GM23338 (cell line): ENCODE data around the gene FASN. TPM values are rescaled to one million over a fixed set of nuclear protein-coding genes. Genes with fewer than 3 reads are reported as not detected.

Source experiments
- ATAC-seq: fragments of 200-7000 bp; cut with Tn5 transposase; 3 replicates; pipeline ENCODE4 v1.9.1; 2020
- DNase-seq: peaks from one replicate; pipeline ENCODE4 v3.0.0-alpha.2; 2015; ENCODE audit warnings: low spot score
- H2AFZ ChIP-seq: fragments of 200-600 bp; sonication (generic); 2 replicates; pipeline ENCODE4 v1.8.0; 2016; ENCODE audit warnings: antibody characterized with exemption, mild to moderate bottlenecking, moderate library complexity
- H3F3A ChIP-seq: fragments of 200-600 bp; sonication (generic); replicated peaks from 2 replicates; pipeline ENCODE4 v1.8.0; 2017; ENCODE audit warnings: antibody characterized with exemption, mixed run types, low read depth
- H3K27ac ChIP-seq: fragments of 200-600 bp; sonication (generic); 2 replicates; pipeline ENCODE4 v1.6.1; 2016; ENCODE audit warnings: low read depth
- H3K27me3 ChIP-seq: fragments of 200-600 bp; sonication (generic); 2 replicates; pipeline ENCODE4 v1.8.0; 2016; ENCODE audit warnings: mild to moderate bottlenecking, mixed run types, moderate library complexity; ENCODE audit not compliant: insufficient read depth
- H3K36me3 ChIP-seq: fragments of 200-600 bp; sonication (generic); 2 replicates; pipeline ENCODE4 v1.8.0; 2016; ENCODE audit warnings: mild to moderate bottlenecking; ENCODE audit not compliant: insufficient read depth
- H3K4me1 ChIP-seq: fragments of 200-600 bp; sonication (generic); 2 replicates; pipeline ENCODE4 v1.8.0; 2016; ENCODE audit warnings: mild to moderate bottlenecking, moderate library complexity; ENCODE audit not compliant: insufficient read depth
- H3K4me2 ChIP-seq: fragments of 200-600 bp; sonication (generic); 2 replicates; pipeline ENCODE4 v1.7.1; 2017; ENCODE audit warnings: mixed run types
- H3K4me3 ChIP-seq: fragments of 200-600 bp; sonication (generic); 2 replicates; pipeline ENCODE4 v1.6.1; 2016; ENCODE audit warnings: mixed run types
- H3K79me2 ChIP-seq: fragments of 200-600 bp; sonication (generic); replicated peaks from 2 replicates; pipeline ENCODE4 v1.8.0; 2017; ENCODE audit warnings: mild to moderate bottlenecking; ENCODE audit not compliant: insufficient read depth
- H3K9me2 ChIP-seq: fragments of 200-600 bp; sonication (generic); 2 replicates; pipeline ENCODE4 v1.8.0; 2017; ENCODE audit not compliant: insufficient read depth
- H4K20me1 ChIP-seq: fragments of 200-600 bp; sonication (generic); replicated peaks from 2 replicates; pipeline ENCODE4 v1.8.0; 2017; ENCODE audit warnings: mild to moderate bottlenecking; ENCODE audit not compliant: insufficient read depth
- H3K27ac Mint-ChIP-seq: 2 replicates; pipeline ENCODE4 v1.8.0; 2020; ENCODE audit warnings: inconsistent platforms, mild to moderate bottlenecking, moderate library complexity, mixed read lengths
- H3K27me3 Mint-ChIP-seq: 3 replicates; pipeline ENCODE4 v1.8.0; 2022; ENCODE audit warnings: low read depth, mild to moderate bottlenecking, moderate library complexity, mixed read lengths, inconsistent platforms; ENCODE audit not compliant: insufficient read depth, poor library complexity
- H3K36me3 Mint-ChIP-seq: 3 replicates; pipeline ENCODE4 v1.8.0; 2021; ENCODE audit warnings: low read depth, mild to moderate bottlenecking, inconsistent platforms, moderate library complexity, mixed read lengths
- H3K4me1 Mint-ChIP-seq: 3 replicates; pipeline ENCODE4 v1.8.0; 2020; ENCODE audit warnings: mild to moderate bottlenecking, inconsistent platforms, mixed read lengths
- H3K4me3 Mint-ChIP-seq: 3 replicates; pipeline ENCODE4 v1.8.0; 2021; ENCODE audit warnings: moderate library complexity, mild to moderate bottlenecking, inconsistent platforms, mixed read lengths
- H3K9me3 Mint-ChIP-seq: 3 replicates; pipeline ENCODE4 v1.8.0; 2020; ENCODE audit warnings: moderate library complexity, mild to moderate bottlenecking, inconsistent platforms, mixed read lengths
- CREB1 ChIP-seq: fragments of 250-450 bp; sonication (Bioruptor Pico); IDR thresholded peaks from 2 replicates; pipeline ENCODE4 v1.5.0; 2020; ENCODE audit warnings: low read depth, mild to moderate bottlenecking, moderate library complexity
- EZH2phosphoT487 ChIP-seq: fragments of 200-600 bp; sonication (generic); IDR thresholded peaks from one replicate; pipeline ENCODE4 v1.8.1; 2018; ENCODE audit warnings: antibody characterized with exemption; ENCODE audit not compliant: unreplicated experiment
- JUNB ChIP-seq: IDR thresholded peaks from one replicate; pipeline ENCODE4 v1.6.1; 2016; ENCODE audit warnings: antibody characterized with exemption; ENCODE audit not compliant: unreplicated experiment
- NANOG ChIP-seq: IDR thresholded peaks from 2 replicates; pipeline ENCODE4 v1.6.1; 2016; ENCODE audit warnings: antibody characterized with exemption, borderline replicate concordance
- POLR2AphosphoS5 ChIP-seq: IDR thresholded peaks from 2 replicates; pipeline ENCODE4 v1.6.1; 2016; ENCODE audit warnings: antibody characterized with exemption, low read depth
- STAT1 ChIP-seq: IDR thresholded peaks from one replicate; pipeline ENCODE4 v1.6.1; 2016; ENCODE audit warnings: antibody characterized with exemption; ENCODE audit not compliant: unreplicated experiment
- ZNF114 ChIP-seq: fragments of 250-450 bp; sonication (Bioruptor Pico); IDR thresholded peaks from 2 replicates; pipeline ENCODE4 v1.5.0; 2020; ENCODE audit warnings: mild to moderate bottlenecking, moderate library complexity
- ZNF331 ChIP-seq: fragments of 250-450 bp; sonication (Bioruptor Pico); IDR thresholded peaks from 2 replicates; pipeline ENCODE4 v1.5.0; 2020; ENCODE audit warnings: low read depth, mild to moderate bottlenecking, moderate library complexity
- polyA plus RNA-seq: library from polyadenylated mRNA; unstranded; fragments of >200 nt; fragmentation: Nextera tagmentation; extraction: Ambion mirVana; gene quantifications from 2 replicates; pipeline ENCODE4 v1.2.1, GENCODE V29; 2016
- total RNA-seq: library from RNA; depleted of rRNA; stranded (reverse); fragments of >200 nt; shearing (Covaris generic); gene quantifications from 2 replicates; pipeline ENCODE4 v1.2.3, GENCODE V29; 2014
- TF ChIP-seq, protein P1 (sequence below), 2 experiments: fragments of 200-600 bp in 1 of 2; sonication (generic) in 1 of 2; conservative IDR thresholded peaks; 2 replicates each; pipeline versions ENCODE4 v1.5.1 to v1.6.1; 2016 to 2017; ENCODE audit warnings: antibody characterized with exemption in 2 of 2, low read depth in 2 of 2, mild to moderate bottlenecking in 2 of 2, moderate library complexity in 1 of 2
- TF ChIP-seq, protein P2 (sequence below): IDR thresholded peaks from 2 replicates; pipeline ENCODE4 v1.6.1; 2016; ENCODE audit warnings: antibody characterized with exemption
- TF ChIP-seq, protein P3 (sequence below): fragments of 250-450 bp; sonication (Bioruptor Pico); IDR thresholded peaks from 2 replicates; pipeline ENCODE4 v1.5.0; 2020; ENCODE audit warnings: mild to moderate bottlenecking, moderate library complexity

FASN gene
- total and polyA plus RNA-seq, 2 experiments from 2014 or later: 120 to 849 TPM

DNA sequence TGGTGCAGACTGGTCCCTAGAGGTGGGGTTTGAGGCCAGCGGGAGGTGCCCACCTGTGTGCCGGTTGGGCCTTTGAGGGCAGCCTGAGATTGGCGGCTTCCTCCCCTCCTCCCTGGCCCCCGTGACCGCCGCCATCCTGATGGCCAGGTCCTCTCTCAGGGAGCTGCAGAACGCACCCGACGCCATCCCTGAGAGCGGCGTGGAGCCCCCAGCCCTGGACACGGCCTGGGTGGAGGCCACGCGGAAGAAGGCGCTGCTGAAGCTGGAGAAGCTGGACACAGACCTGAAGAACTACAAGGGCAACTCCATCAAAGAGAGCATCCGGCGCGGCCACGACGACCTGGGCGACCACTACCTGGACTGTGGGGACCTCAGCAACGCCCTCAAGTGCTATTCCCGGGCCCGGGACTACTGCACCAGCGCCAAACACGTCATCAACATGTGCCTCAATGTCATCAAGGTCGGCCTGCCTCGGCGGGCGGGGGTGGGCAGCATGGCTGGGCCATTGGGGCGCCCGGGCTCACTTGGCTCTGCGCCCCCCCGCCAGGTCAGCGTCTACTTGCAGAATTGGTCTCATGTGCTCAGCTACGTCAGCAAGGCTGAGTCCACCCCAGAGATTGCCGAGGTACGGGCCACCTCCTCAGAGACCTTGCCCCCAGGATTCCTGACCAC is 43.5 kb downstream of the FASN start:
- H3F3A ChIP-seq: 0 out of 2 replicates have a peak, but pooled peaks cover 6% of the 10 kb centered on the region
- DNase-seq (no peak), ATAC-seq (no peak)
- Mint-ChIP-seq H3K27me3 (peaks cover 15% of the 10 kb centered on the region), H3K27ac (no peak overlapping the region), H3K36me3 (peaks cover 21% of the 10 kb centered on the region), H3K4me3 (no peak overlapping the region), H3K9me3 (no peaks in the 10 kb centered on the region), H3K4me1 (no peaks in the 10 kb centered on the region; the same call in 2 of the 3 replicates)
- no peak overlapping the region for H2AFZ ChIP-seq
- peaks cover 9% of the 10 kb centered on the region; the same call in 1 of the 2 replicates for H3K79me2 ChIP-seq
- no peak for TF ChIP-seq ZNF331 (CRISPR knock-in tag)
- no peak for TF ChIP-seq EZH2phosphoT487
- no peak for TF ChIP-seq JUNB
- TF ChIP-seq CREB1: 0 out of 2 replicates have a peak, but pooled peaks have one; percentile 24
- TF ChIP-seq, protein P1, sequence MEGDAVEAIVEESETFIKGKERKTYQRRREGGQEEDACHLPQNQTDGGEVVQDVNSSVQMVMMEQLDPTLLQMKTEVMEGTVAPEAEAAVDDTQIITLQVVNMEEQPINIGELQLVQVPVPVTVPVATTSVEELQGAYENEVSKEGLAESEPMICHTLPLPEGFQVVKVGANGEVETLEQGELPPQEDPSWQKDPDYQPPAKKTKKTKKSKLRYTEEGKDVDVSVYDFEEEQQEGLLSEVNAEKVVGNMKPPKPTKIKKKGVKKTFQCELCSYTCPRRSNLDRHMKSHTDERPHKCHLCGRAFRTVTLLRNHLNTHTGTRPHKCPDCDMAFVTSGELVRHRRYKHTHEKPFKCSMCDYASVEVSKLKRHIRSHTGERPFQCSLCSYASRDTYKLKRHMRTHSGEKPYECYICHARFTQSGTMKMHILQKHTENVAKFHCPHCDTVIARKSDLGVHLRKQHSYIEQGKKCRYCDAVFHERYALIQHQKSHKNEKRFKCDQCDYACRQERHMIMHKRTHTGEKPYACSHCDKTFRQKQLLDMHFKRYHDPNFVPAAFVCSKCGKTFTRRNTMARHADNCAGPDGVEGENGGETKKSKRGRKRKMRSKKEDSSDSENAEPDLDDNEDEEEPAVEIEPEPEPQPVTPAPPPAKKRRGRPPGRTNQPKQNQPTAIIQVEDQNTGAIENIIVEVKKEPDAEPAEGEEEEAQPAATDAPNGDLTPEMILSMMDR (conservative IDR thresholded peaks at IDR 0.05; ENCODE audit: low read depth in 2 of 2): no peak
- H3K36me3 ChIP-seq: peaks cover 4% of the 10 kb centered on the region; the same call in 1 of the 2 replicates
- H4K20me1 ChIP-seq: peaks cover 8% of the 10 kb centered on the region; the same call in 1 of the 2 replicates
- H3K27me3 ChIP-seq: no peaks in the 10 kb centered on the region
- no peaks in the 10 kb centered on the region for H3K4me1 ChIP-seq
- no peak overlapping the region for H3K4me2 ChIP-seq
- H3K4me3 ChIP-seq: no peak overlapping the region
- H3K27ac ChIP-seq: no peak overlapping the region
- H3K9me2 ChIP-seq: no peaks in the 10 kb centered on the region

DNA sequence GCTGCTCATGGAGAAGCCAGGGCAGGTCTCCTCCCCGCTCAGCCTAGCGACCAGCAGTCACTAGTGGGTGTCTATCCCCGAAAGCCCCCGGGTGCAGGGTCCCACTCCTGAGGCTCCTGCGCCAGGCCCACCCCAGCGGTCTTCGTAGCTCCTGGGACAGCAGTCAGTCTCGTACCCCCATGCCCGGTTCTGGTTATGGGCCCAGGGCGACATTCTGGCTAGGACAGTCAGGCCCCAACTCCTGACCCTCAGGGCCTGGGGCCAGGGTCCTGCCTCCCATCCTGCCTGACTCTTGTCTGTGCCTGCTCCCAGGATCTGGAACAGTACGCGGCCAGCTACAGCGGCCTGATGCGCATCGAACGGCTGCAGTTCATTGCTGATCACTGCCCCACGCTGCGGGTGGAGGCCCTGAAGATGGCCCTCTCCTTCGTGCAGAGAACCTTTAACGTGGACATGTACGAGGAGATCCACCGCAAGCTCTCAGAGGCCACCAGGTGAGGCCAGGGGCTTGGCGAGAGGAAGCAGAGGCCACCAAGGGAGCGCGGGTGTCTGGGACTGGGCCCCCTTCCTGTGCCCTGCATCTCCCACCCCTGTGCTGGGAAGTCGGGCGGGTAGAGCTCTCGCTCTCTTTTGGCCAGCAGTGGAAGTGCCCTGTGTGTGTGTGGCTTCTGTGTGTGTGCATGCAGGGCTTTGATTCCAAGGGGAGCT is 44.3 kb downstream of the FASN start:
- H3K27me3 ChIP-seq: no peaks in the 10 kb centered on the region
- H4K20me1 ChIP-seq: peaks cover 8% of the 10 kb centered on the region; the same call in 1 of the 2 replicates
- peaks cover 9% of the 10 kb centered on the region; the same call in 1 of the 2 replicates for H3K79me2 ChIP-seq
- H2AFZ ChIP-seq: no peak overlapping the region
- peak overlapping the region; percentile 86 for H3K4me3 Mint-ChIP-seq
- H3K27ac ChIP-seq: no peak overlapping the region
- H3K27me3 Mint-ChIP-seq: peaks cover 15% of the 10 kb centered on the region
- H3K4me1 ChIP-seq: no peaks in the 10 kb centered on the region
- H3F3A ChIP-seq: 0 out of 2 replicates have a peak, but pooled peaks cover 6% of the 10 kb centered on the region
- no peak overlapping the region for H3K4me2 ChIP-seq
- H3K36me3 Mint-ChIP-seq: peaks cover 21% of the 10 kb centered on the region
- no peaks in the 10 kb centered on the region; the same call in 2 of the 3 replicates for H3K4me1 Mint-ChIP-seq
- no peak overlapping the region for H3K27ac Mint-ChIP-seq
- no peaks in the 10 kb centered on the region for H3K9me3 Mint-ChIP-seq
- H3K9me2 ChIP-seq: no peaks in the 10 kb centered on the region
- H3K4me3 ChIP-seq: peak overlapping the region; percentile 89; the same call in 1 of the 2 replicates
- H3K36me3 ChIP-seq: peaks cover 4% of the 10 kb centered on the region; the same call in 1 of the 2 replicates
- DNase-seq (no peak), ATAC-seq (no peak)
- no peak for TF ChIP-seq NANOG
- TF ChIP-seq, protein P2, sequence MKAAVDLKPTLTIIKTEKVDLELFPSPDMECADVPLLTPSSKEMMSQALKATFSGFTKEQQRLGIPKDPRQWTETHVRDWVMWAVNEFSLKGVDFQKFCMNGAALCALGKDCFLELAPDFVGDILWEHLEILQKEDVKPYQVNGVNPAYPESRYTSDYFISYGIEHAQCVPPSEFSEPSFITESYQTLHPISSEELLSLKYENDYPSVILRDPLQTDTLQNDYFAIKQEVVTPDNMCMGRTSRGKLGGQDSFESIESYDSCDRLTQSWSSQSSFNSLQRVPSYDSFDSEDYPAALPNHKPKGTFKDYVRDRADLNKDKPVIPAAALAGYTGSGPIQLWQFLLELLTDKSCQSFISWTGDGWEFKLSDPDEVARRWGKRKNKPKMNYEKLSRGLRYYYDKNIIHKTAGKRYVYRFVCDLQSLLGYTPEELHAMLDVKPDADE: no peak
- no peak for TF ChIP-seq ZNF114 (CRISPR knock-in tag)
- TF ChIP-seq STAT1: no peak
- no peak for TF ChIP-seq POLR2AphosphoS5
- TF ChIP-seq ZNF331 (CRISPR knock-in tag): no peak
- TF ChIP-seq, protein P3, sequence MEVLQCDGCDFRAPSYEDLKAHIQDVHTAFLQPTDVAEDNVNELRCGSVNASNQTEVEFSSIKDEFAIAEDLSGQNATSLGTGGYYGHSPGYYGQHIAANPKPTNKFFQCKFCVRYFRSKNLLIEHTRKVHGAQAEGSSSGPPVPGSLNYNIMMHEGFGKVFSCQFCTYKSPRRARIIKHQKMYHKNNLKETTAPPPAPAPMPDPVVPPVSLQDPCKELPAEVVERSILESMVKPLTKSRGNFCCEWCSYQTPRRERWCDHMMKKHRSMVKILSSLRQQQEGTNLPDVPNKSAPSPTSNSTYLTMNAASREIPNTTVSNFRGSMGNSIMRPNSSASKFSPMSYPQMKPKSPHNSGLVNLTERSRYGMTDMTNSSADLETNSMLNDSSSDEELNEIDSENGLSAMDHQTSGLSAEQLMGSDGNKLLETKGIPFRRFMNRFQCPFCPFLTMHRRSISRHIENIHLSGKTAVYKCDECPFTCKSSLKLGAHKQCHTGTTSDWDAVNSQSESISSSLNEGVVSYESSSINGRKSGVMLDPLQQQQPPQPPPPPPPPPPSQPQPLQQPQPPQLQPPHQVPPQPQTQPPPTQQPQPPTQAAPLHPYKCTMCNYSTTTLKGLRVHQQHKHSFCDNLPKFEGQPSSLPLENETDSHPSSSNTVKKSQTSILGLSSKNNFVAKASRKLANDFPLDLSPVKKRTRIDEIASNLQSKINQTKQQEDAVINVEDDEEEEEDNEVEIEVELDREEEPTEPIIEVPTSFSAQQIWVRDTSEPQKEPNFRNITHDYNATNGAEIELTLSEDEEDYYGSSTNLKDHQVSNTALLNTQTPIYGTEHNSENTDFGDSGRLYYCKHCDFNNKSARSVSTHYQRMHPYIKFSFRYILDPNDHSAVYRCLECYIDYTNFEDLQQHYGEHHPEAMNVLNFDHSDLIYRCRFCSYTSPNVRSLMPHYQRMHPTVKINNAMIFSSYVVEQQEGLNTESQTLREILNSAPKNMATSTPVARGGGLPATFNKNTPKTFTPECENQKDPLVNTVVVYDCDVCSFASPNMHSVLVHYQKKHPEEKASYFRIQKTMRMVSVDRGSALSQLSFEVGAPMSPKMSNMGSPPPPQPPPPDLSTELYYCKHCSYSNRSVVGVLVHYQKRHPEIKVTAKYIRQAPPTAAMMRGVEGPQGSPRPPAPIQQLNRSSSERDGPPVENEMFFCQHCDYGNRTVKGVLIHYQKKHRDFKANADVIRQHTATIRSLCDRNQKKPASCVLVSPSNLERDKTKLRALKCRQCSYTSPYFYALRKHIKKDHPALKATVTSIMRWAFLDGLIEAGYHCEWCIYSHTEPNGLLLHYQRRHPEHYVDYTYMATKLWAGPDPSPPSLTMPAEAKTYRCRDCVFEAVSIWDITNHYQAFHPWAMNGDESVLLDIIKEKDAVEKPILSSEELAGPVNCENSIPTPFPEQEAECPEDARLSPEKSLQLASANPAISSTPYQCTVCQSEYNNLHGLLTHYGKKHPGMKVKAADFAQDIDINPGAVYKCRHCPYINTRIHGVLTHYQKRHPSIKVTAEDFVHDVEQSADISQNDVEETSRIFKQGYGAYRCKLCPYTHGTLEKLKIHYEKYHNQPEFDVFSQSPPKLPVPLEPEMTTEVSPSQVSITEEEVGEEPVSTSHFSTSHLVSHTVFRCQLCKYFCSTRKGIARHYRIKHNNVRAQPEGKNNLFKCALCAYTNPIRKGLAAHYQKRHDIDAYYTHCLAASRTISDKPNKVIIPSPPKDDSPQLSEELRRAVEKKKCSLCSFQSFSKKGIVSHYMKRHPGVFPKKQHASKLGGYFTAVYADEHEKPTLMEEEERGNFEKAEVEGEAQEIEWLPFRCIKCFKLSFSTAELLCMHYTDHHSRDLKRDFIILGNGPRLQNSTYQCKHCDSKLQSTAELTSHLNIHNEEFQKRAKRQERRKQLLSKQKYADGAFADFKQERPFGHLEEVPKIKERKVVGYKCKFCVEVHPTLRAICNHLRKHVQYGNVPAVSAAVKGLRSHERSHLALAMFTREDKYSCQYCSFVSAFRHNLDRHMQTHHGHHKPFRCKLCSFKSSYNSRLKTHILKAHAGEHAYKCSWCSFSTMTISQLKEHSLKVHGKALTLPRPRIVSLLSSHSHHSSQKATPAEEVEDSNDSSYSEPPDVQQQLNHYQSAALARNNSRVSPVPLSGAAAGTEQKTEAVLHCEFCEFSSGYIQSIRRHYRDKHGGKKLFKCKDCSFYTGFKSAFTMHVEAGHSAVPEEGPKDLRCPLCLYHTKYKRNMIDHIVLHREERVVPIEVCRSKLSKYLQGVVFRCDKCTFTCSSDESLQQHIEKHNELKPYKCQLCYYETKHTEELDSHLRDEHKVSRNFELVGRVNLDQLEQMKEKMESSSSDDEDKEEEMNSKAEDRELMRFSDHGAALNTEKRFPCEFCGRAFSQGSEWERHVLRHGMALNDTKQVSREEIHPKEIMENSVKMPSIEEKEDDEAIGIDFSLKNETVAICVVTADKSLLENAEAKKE (CRISPR knock-in tag): no peak
- TF ChIP-seq JUNB: no peak
